GM11168 (cell line): ENCODE measurements around the gene ZBTB7A.
"Not testable (repeated sequence)": the region's sequence is repeated elsewhere in the genome, so short reads cannot be mapped to it uniquely, and the experiment has no call there.

Source experiments
- in situ Hi-C: fragments of 300-500 bp; cut with MboI; formaldehyde crosslinking; loops from one replicate; pipeline ENCODE4 v1.12.0; 2022; ENCODE audit warnings: low sequenced_read_pairs; ENCODE audit not compliant: unreplicated experiment

Gene ZBTB7A

GRCh38 chr19:4019578-4019977 is 47.1 kb downstream of the ZBTB7A start:
- in situ Hi-C loops: no loop called here

GRCh38 chr19:4018775-4019504 is 47.8 kb downstream of the ZBTB7A start:
- in situ Hi-C loops: no loop called here

GRCh38 chr19:4018140-4018613 is 48.5 kb downstream of the ZBTB7A start:
- in situ Hi-C loops: no loop called here

- in situ Hi-C loops: no loop called here
Measured at GRCh38 chr19:4016903-4017638, 49.6 kb downstream of the ZBTB7A start.

GRCh38 chr19:4016486-4016885 is 50.2 kb downstream of the ZBTB7A start:
- in situ Hi-C loops: no loop called here

GRCh38 chr19:4015705-4016402 is 50.8 kb downstream of the ZBTB7A start:
- in situ Hi-C loops: no loop called here

GRCh38 chr19:4014541-4015491 is 51.9 kb downstream of the ZBTB7A start:
- in situ Hi-C loops: no loop called here

- in situ Hi-C loops: no loop called here
Measured at GRCh38 chr19:4013886-4014540, 52.7 kb downstream of the ZBTB7A start.

- in situ Hi-C loops: no loop called here
Measured at GRCh38 chr19:4012975-4013634, 53.6 kb downstream of the ZBTB7A start.

GRCh38 chr19:4012092-4012974 is 54.4 kb downstream of the ZBTB7A start:
- in situ Hi-C loops: no loop called here

- in situ Hi-C loops: not testable (repeated sequence)
Measured at GRCh38 chr19:4011430-4011829, 55.3 kb downstream of the ZBTB7A start.

- in situ Hi-C loops: no loop called here
Measured at GRCh38 chr19:4010808-4011110, 55.9 kb downstream of the ZBTB7A start.

- in situ Hi-C loops: no loop called here
Measured at GRCh38 chr19:4009990-4010807, 56.5 kb downstream of the ZBTB7A start.

GRCh38 chr19:4007836-4008539 is 58.7 kb downstream of the ZBTB7A start:
- in situ Hi-C loops: no loop called here

GRCh38 chr19:4007021-4007835 is 59.5 kb downstream of the ZBTB7A start, which contains the start of gene PIAS4:
Gene PIAS4 (plus strand): TSS chr19:4007736. CDS start chr19:4007761, 25 bp downstream.
- in situ Hi-C loops: no loop called here

- in situ Hi-C loops: not testable (repeated sequence)
Measured at GRCh38 chr19:4005436-4005835, 61.3 kb downstream of the ZBTB7A start.
